Keratinocyte (primary cell): ENCODE measurements around the gene MIER1. TPM values are rescaled to one million over a fixed set of nuclear protein-coding genes. Genes with fewer than 3 reads are reported as not detected.

ENCODE experiments used
- DNase-seq: peaks from one replicate; pipeline ENCODE4 v3.0.0-alpha.2; 2011; ENCODE audit warnings: low read depth, missing footprints, low spot score
- FAIRE-seq: peaks from 2 replicates; lab custom pipeline; 2011; peaks lifted over from hg19 to GRCh38; lab: Jason Lieb, UNC
- H2AFZ ChIP-seq: 2 replicates; pipeline ENCODE4 v1.6.0; 2012; ENCODE audit warnings: low read length, control low read depth, inconsistent platforms; ENCODE audit not compliant: control insufficient read depth
- H3K27ac ChIP-seq: 2 replicates; pipeline ENCODE4 v1.5.1; 2011; ENCODE audit warnings: low read length; ENCODE audit not compliant: control insufficient read depth, insufficient read depth
- H3K27me3 ChIP-seq: 3 replicates; pipeline ENCODE4 v1.6.0; 2011; ENCODE audit warnings: low read length; ENCODE audit not compliant: control insufficient read depth, insufficient read depth; ENCODE audit errors: extremely low read depth
- H3K36me3 ChIP-seq, 2 experiments: 2 replicates in 1 of 2; 3 replicates in 1 of 2; pipeline ENCODE4 v1.5.1; 2011; ENCODE audit warnings: low read length in 2 of 2, mild to moderate bottlenecking in 1 of 2; ENCODE audit not compliant: control insufficient read depth in 2 of 2, insufficient read depth in 2 of 2; ENCODE audit errors: extremely low read depth in 1 of 2
- H3K4me1 ChIP-seq: 3 replicates; pipeline ENCODE4 v1.5.1; 2011; ENCODE audit warnings: low read length; ENCODE audit not compliant: control insufficient read depth, insufficient read depth; ENCODE audit errors: extremely low read depth
- H3K4me2 ChIP-seq: 3 replicates; pipeline ENCODE4 v1.6.0; 2011; ENCODE audit warnings: low read depth, low read length; ENCODE audit not compliant: control insufficient read depth, insufficient read depth; ENCODE audit errors: extremely low read depth
- H3K4me3 ChIP-seq, 3 experiments: fragments of 200-600 bp in 1 of 3; sonication (generic) in 1 of 3; 2 replicates in 2 of 3; 3 replicates in 1 of 3; pipeline ENCODE4 v1.5.1; 2011 to 2016; ENCODE audit warnings: low read length in 3 of 3, mild to moderate bottlenecking in 3 of 3, control low read depth in 2 of 3, inconsistent platforms in 1 of 3, low read depth in 1 of 3, mixed read lengths in 1 of 3, mixed run types in 1 of 3, moderate library complexity in 1 of 3; ENCODE audit not compliant: control insufficient read depth in 2 of 3, insufficient read depth in 2 of 3; ENCODE audit errors: extremely low read depth in 1 of 3
- H3K79me2 ChIP-seq: 2 replicates; pipeline ENCODE4 v1.6.0; 2012; ENCODE audit warnings: low read length; ENCODE audit not compliant: control insufficient read depth, insufficient read depth
- H3K9ac ChIP-seq: 3 replicates; pipeline ENCODE4 v1.6.0; 2011; ENCODE audit warnings: low read length; ENCODE audit not compliant: control insufficient read depth, insufficient read depth; ENCODE audit errors: extremely low read depth
- H3K9me1 ChIP-seq: 3 replicates; pipeline ENCODE4 v1.6.0; 2011; ENCODE audit warnings: low read length; ENCODE audit not compliant: control insufficient read depth, insufficient read depth; ENCODE audit errors: extremely low read depth
- H3K9me3 ChIP-seq: 2 replicates; pipeline ENCODE4 v1.5.1; 2012; ENCODE audit warnings: low read depth, low read length; ENCODE audit not compliant: control insufficient read depth
- H4K20me1 ChIP-seq: 3 replicates; pipeline ENCODE4 v1.6.0; 2011; ENCODE audit warnings: low read length; ENCODE audit not compliant: control insufficient read depth, insufficient read depth; ENCODE audit errors: extremely low read depth
- CTCF ChIP-seq, 3 experiments: IDR thresholded peaks in 1 of 3; conservative IDR thresholded peaks in 1 of 3; optimal IDR thresholded peaks in 1 of 3; 2 replicates in 2 of 3; 3 replicates in 1 of 3; pipeline versions ENCODE3 to v1.5.1; 2011; ENCODE audit warnings: low read length in 3 of 3, mild to moderate bottlenecking in 3 of 3, moderate library complexity in 2 of 3, control low read depth in 1 of 3, inconsistent platforms in 1 of 3; ENCODE audit not compliant: insufficient read depth in 2 of 3; ENCODE audit errors: extremely low read depth in 1 of 3
- EZH2 ChIP-seq: IDR thresholded peaks from one replicate; pipeline ENCODE4 v1.6.1; 2012; ENCODE audit warnings: inconsistent platforms, mild to moderate bottlenecking, low read length, moderate library complexity
- dilution Hi-C: fragments of 300-500 bp; cut with MboI; formaldehyde crosslinking; loops from one replicate; pipeline ENCODE4 v1.7.0; 2020; ENCODE audit warnings: low sequenced_read_pairs; ENCODE audit not compliant: extremely low pct_ligation_motif_present
- polyA plus RNA-seq, 5 experiments: library from polyadenylated mRNA; depleted of rRNA in 3 of 5; stranded (reverse) in 3 of 5; stranded (forward) in 1 of 5; unstranded in 1 of 5; fragments of >200 nt; gene quantifications; 1 replicate in 1 of 5; 2 replicates in 3 of 5; 3 replicates in 1 of 5; pipeline versions ENCODE4 v1.2.1 to v1.2.3, GENCODE V29; 2011 to 2012; ENCODE audit warnings: missing spikeins in 2 of 5, low read depth in 1 of 5, low replicate concordance in 1 of 5

MIER1 gene
- polyA plus RNA-seq, 1 donor (not counting 4 experiments of a cell fraction or from before 2014, with no cell fraction given) = 20.7 TPM

- H3K4me1 ChIP-seq = peaks cover 8% of the 10 kb centered on the region
- FAIRE-seq (no peak), DNase-seq (no peak)
- H3K9me1 ChIP-seq = no peaks in the 10 kb centered on the region
- peaks cover 25% of the 10 kb centered on the region for H3K79me2 ChIP-seq
- no peak overlapping the region for H3K27ac ChIP-seq
- H3K9ac ChIP-seq = no peak overlapping the region
- no peak overlapping the region for H3K4me3 ChIP-seq
- dilution Hi-C loops = no loop called here
- no peak overlapping the region for H2AFZ ChIP-seq
- no peaks in the 10 kb centered on the region for H3K9me3 ChIP-seq
- H4K20me1 ChIP-seq = no peaks in the 10 kb centered on the region
- H3K27me3 ChIP-seq = no peaks in the 10 kb centered on the region
- H3K36me3 ChIP-seq = peaks cover 0 to 3% of the 10 kb centered on the region in 2 experiments
- TF ChIP-seq EZH2 (no peak), CTCF (optimal IDR thresholded peaks at IDR 0.05 in 1 of 3, IDR thresholded peaks at IDR 0.05 in 1 of 3, conservative IDR thresholded peaks at IDR 0.05 in 1 of 3; ENCODE audit: extremely low read depth in 1 of 3, insufficient read depth in 2 of 3, low read length in 3 of 3) (no peak)
- H3K4me2 ChIP-seq = no peak overlapping the region
Observed at GRCh38 chr1:66919828-66920227, 5.0 kb upstream of the MIER1 start.

- no peak overlapping the region for H3K4me2 ChIP-seq
- H3K9ac ChIP-seq = no peak overlapping the region
- no peaks in the 10 kb centered on the region for H3K9me3 ChIP-seq
- no peak for DNase-seq
- peaks cover 0 to 3% of the 10 kb centered on the region in 2 experiments for H3K36me3 ChIP-seq
- TF ChIP-seq EZH2 (no peak), CTCF (optimal IDR thresholded peaks at IDR 0.05 in 1 of 3, IDR thresholded peaks at IDR 0.05 in 1 of 3, conservative IDR thresholded peaks at IDR 0.05 in 1 of 3; ENCODE audit: extremely low read depth in 1 of 3, insufficient read depth in 2 of 3, low read length in 3 of 3) (no peak)
- no peak overlapping the region for H3K27ac ChIP-seq
- H3K79me2 ChIP-seq = peaks cover 25% of the 10 kb centered on the region
- H3K27me3 ChIP-seq = no peaks in the 10 kb centered on the region
- H3K4me3 ChIP-seq = no peak overlapping the region
- H3K9me1 ChIP-seq = no peaks in the 10 kb centered on the region
- no peak overlapping the region for H2AFZ ChIP-seq
- H4K20me1 ChIP-seq = no peaks in the 10 kb centered on the region
- dilution Hi-C loops = no loop called here
- FAIRE-seq = no peak
- H3K4me1 ChIP-seq = peaks cover 8% of the 10 kb centered on the region
Observed at GRCh38 chr1:66920543-66920942, 4.2 kb upstream of the MIER1 start.
